HepG2 (cell line): ENCODE results near the gene DPCD. TPM values are rescaled to one million over a fixed set of nuclear protein-coding genes. Genes with fewer than 3 reads are reported as not detected.

ENCODE experiments used
- ATAC-seq: fragments of 200-7000 bp; cut with Tn5 transposase; 3 replicates; pipeline ENCODE4 v1.9.1; 2020; ENCODE audit warnings: mild to moderate bottlenecking, moderate library complexity
- BruUV-seq: library from RNA; stranded (reverse); fragments of 400-500 nt; replicated peaks from 2 replicates; lab custom pipeline; 2021; lab: Mats Ljungman, UMichigan
- CTCF ChIA-PET: fragments of 300-600 bp; formaldehyde crosslinking; extraction: SDS; loops from one replicate; lab custom pipeline; 2021; ENCODE audit warnings: low total read pairs, inconsistent platforms, low intra/inter-chr PET ratio; lab: Yijun Ruan, JAX
- POLR2A ChIA-PET: fragments of 350-600 bp; sonication (Branson Sonifier 250); formaldehyde crosslinking; loops from one replicate; lab custom pipeline; 2020; ENCODE audit warnings: antibody characterized with exemption, inconsistent platforms; lab: Yijun Ruan, JAX
- DNase-seq: peaks from one replicate; pipeline ENCODE4 v3.0.0-alpha.2; 2015; ENCODE audit warnings: low spot score
- FAIRE-seq: peaks from 3 replicates; lab custom pipeline; 2011; peaks lifted over from hg19 to GRCh38; lab: Jason Lieb, UNC
- H2AFZ ChIP-seq: one replicate; pipeline ENCODE4 v1.6.1; 2011; ENCODE audit warnings: low read length, inconsistent platforms
- H3K27ac ChIP-seq: fragments of 300-600 bp; 3 replicates; pipeline ENCODE4 v1.8.0; 2011; ENCODE audit warnings: mixed run types, mild to moderate bottlenecking, mixed read lengths, low read length, inconsistent platforms; ENCODE audit not compliant: insufficient read depth; ENCODE audit errors: extremely low read length
- H3K27me3 ChIP-seq, 2 experiments: fragments of 200-600 bp in 1 of 2; 2 replicates in 1 of 2; 3 replicates in 1 of 2; pipeline versions ENCODE4 v1.6.0 to v1.8.0; 2011; ENCODE audit warnings: low read length in 2 of 2, mild to moderate bottlenecking in 2 of 2, moderate library complexity in 2 of 2, inconsistent platforms in 1 of 2; ENCODE audit not compliant: insufficient read depth in 2 of 2, control insufficient read depth in 1 of 2
- H3K36me3 ChIP-seq, 2 experiments: fragments of 200-600 bp in 1 of 2; replicated peaks in 1 of 2; 2 replicates in 1 of 2; 3 replicates in 1 of 2; pipeline versions ENCODE4 v1.5.1 to v1.8.0; 2011; ENCODE audit warnings: low read length in 2 of 2, inconsistent platforms in 1 of 2; ENCODE audit not compliant: insufficient read depth in 2 of 2, control insufficient read depth in 1 of 2
- H3K4me1 ChIP-seq: 2 replicates; pipeline ENCODE4 v1.5.1; 2012; ENCODE audit warnings: low read length, inconsistent platforms; ENCODE audit not compliant: insufficient read depth
- H3K4me2 ChIP-seq: 2 replicates; pipeline ENCODE4 v1.6.0; 2011; ENCODE audit warnings: low read depth, low read length, inconsistent platforms
- H3K4me3 ChIP-seq, 3 experiments: fragments of 200-600 bp in 1 of 3; sonication (generic), shearing (Covaris generic) in 1 of 3; replicated peaks in 1 of 3; 2 replicates each; pipeline ENCODE4 v1.5.1; 2011 to 2016; ENCODE audit warnings: low read length in 3 of 3, inconsistent platforms in 2 of 3, low read depth in 2 of 3, mild to moderate bottlenecking in 2 of 3, control low read depth in 1 of 3, mixed read lengths in 1 of 3; ENCODE audit not compliant: insufficient read depth in 1 of 3
- H3K79me2 ChIP-seq: one replicate; pipeline ENCODE4 v1.6.1; 2011; ENCODE audit warnings: low read length, inconsistent platforms; ENCODE audit not compliant: insufficient read depth
- H3K9ac ChIP-seq: 2 replicates; pipeline ENCODE4 v1.6.0; 2011; ENCODE audit warnings: mild to moderate bottlenecking, low read depth, low read length, inconsistent platforms; ENCODE audit not compliant: insufficient read depth
- H3K9me3 ChIP-seq: 2 replicates; pipeline ENCODE4 v1.5.1; 2012; ENCODE audit warnings: mild to moderate bottlenecking, low read length
- H4K20me1 ChIP-seq: 2 replicates; pipeline ENCODE4 v1.6.0; 2011; ENCODE audit warnings: inconsistent platforms, mild to moderate bottlenecking, low read length, moderate library complexity; ENCODE audit not compliant: insufficient read depth
- FOXK2 ChIP-seq: fragments of 450-650 bp; IDR thresholded peaks from 2 replicates; pipeline ENCODE4 v1.6.1; 2016
- HNRNPL ChIP-seq: fragments of 200-400 bp; formaldehyde crosslinking; IDR thresholded peaks from 2 replicates; pipeline ENCODE4 v1.6.1; 2017; ENCODE audit warnings: mild to moderate bottlenecking, low read depth, low read length
- MTA1 ChIP-seq: sonication (generic); formaldehyde crosslinking; IDR thresholded peaks from 2 replicates; pipeline ENCODE4 v1.4.0; 2020; ENCODE audit warnings: missing genetic modification reagents, mild to moderate bottlenecking, borderline replicate concordance
- NFE2L1 ChIP-seq: sonication (generic); formaldehyde crosslinking; IDR thresholded peaks from 2 replicates; pipeline ENCODE4 v1.4.0; 2020; ENCODE audit warnings: missing genetic modification reagents, mild to moderate bottlenecking, borderline replicate concordance
- SIX4 ChIP-seq: sonication (generic); formaldehyde crosslinking; IDR thresholded peaks from 2 replicates; pipeline ENCODE4 v1.4.0; 2020; ENCODE audit warnings: missing genetic modification reagents
- ZNF432 ChIP-seq: sonication (generic); formaldehyde crosslinking; IDR thresholded peaks from 2 replicates; pipeline ENCODE4 v1.5.0; 2020; ENCODE audit warnings: missing genetic modification reagents, mild to moderate bottlenecking, borderline replicate concordance
- ZNF543 ChIP-seq: sonication (generic); formaldehyde crosslinking; IDR thresholded peaks from 2 replicates; pipeline ENCODE4 v1.4.0; 2020; ENCODE audit warnings: mild to moderate bottlenecking, missing genetic modification reagents
- ZNF678 ChIP-seq: sonication (generic); formaldehyde crosslinking; IDR thresholded peaks from 2 replicates; pipeline ENCODE4 v1.4.0; 2020; ENCODE audit warnings: mild to moderate bottlenecking, missing genetic modification reagents
- WGBS: methylation state at CpG from one replicate; pipeline ENCODE4 v1.1.6; 2017; ENCODE audit warnings: low lambda C conversion rate; 5-methylcytosine and 5-hydroxymethylcytosine counted together
- in situ Hi-C: cut with HindIII; loops from 2 replicates; pipeline ENCODE4 v1.10.0; 2017; ENCODE audit warnings: low pct_unique_long_range_greater_than_20kb; ENCODE audit not compliant: extremely low pct_ligation_motif_present
- intact Hi-C: fragments of 100-400 bp; cut with micrococcal nuclease; formaldehyde crosslinking; loops from one replicate; pipeline ENCODE4 v1.10.0; 2022; ENCODE audit not compliant: unreplicated experiment
- polyA plus RNA-seq, 8 experiments: library from polyadenylated mRNA; depleted of rRNA in 3 of 8; stranded (reverse) in 7 of 8; unstranded in 1 of 8; fragments of >200 nt; fragmentation: Illumina TruSeq in 4 of 8; extraction: Trizol in 4 of 8; gene quantifications; 2 replicates each; pipeline versions ENCODE4 v1.2.1 to v1.2.3, GENCODE V29; 2011 to 2016; ENCODE audit warnings: low read depth in 4 of 8, missing spikeins in 1 of 8, mixed read lengths in 1 of 8; ENCODE audit not compliant: insufficient read depth in 1 of 8
- total RNA-seq, 5 experiments: library from RNA; depleted of rRNA; stranded (reverse); fragments of >200 nt; fragmentation: Illumina TruSeq; extraction: Trizol; gene quantifications; 2 replicates each; pipeline ENCODE4 v1.2.3, GENCODE V29; 2016; ENCODE audit warnings: low read depth in 1 of 5
- TF ChIP-seq, protein P1 (sequence below), 2 experiments: fragments of 450-650 bp in 1 of 2; sonication (generic) in 1 of 2; formaldehyde crosslinking; IDR thresholded peaks; 2 replicates each; pipeline versions ENCODE4 v1.5.0 to v1.8.0; 2020 to 2022; ENCODE audit warnings: mild to moderate bottlenecking in 1 of 2, missing genetic modification reagents in 1 of 2
- TF ChIP-seq, protein P2 (sequence below): IDR thresholded peaks from 2 replicates; pipeline ENCODE4 v1.6.1; 2016; ENCODE audit warnings: mild to moderate bottlenecking, missing biosample characterization, missing genetic modification reagents
- TF ChIP-seq, protein P3 (sequence below), 2 experiments: sonication (generic) in 1 of 2; formaldehyde crosslinking in 1 of 2; IDR thresholded peaks; 2 replicates each; pipeline versions ENCODE4 v1.4.0 to v1.6.1; 2018 to 2020; ENCODE audit warnings: missing genetic modification reagents in 2 of 2, borderline replicate concordance in 1 of 2, low read depth in 1 of 2, mild to moderate bottlenecking in 1 of 2, missing biosample characterization in 1 of 2

DPCD gene
- total and polyA plus RNA-seq, 2 of the 13 experiments (the other 11 are each of a cell fraction or from before 2014, with no cell fraction given) = 25.2 to 27.0 TPM

DNA sequence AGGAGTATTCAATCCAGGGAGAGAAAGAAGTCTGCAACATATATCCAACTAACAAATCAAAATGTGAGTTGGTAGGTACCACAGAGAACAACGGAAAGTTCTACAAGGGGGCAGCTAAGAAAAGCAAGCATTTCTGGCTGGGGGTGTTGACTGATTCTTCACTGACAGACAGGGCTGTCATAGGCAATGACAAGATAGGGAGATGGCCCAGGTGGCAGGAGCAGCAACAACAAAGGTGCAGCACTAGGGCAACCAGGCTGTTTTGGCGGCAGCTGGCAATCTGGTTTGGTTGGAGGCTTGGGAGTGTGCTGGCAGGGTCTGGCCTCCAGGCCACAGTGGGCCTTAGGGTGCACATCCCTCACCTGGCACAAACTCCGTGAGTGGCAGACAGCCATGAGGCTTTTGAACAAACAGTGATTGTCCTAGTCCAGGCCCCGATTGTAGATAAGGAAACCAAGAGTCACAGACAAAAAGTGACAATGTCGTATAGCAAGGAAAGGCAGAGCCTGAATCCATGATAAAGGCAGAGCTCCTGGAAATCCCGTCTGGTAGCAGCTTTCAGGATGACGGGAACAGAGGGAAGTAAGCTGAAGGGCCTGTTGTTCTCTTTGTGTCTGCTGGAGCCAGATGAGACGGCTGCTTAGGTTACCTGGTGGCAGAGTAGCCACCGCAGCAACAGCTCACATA lies 28.4 kb downstream of the DPCD start:
- FAIRE-seq = no peak

More for the DNA sequence above, 28.4 kb downstream of the DPCD start:
- no peaks in the 10 kb centered on the region for H3K9me3 ChIP-seq
- H2AFZ ChIP-seq = no peak overlapping the region
- WGBS = 95% methylated on average over 8 of the region's 9 CpGs
- no peak overlapping the region for H3K27ac ChIP-seq
- H3K27me3 ChIP-seq = no peaks in the 10 kb centered on the region
- intact Hi-C loops (no loop called here), in situ Hi-C loops (no loop called here)
- ChIA-PET POLR2A (no interaction called here), CTCF (no interaction called here)
- H3K4me2 ChIP-seq = no peak overlapping the region
- H3K4me1 ChIP-seq = no peaks in the 10 kb centered on the region
- TF ChIP-seq ZNF678 (CRISPR knock-in tag) (no peak), FOXK2 (no peak), NFE2L1 (CRISPR knock-in tag) (no peak), ZNF543 (CRISPR knock-in tag) (no peak), MTA1 (CRISPR knock-in tag) (no peak), SIX4 (no peak), ZNF432 (CRISPR knock-in tag) (no peak), HNRNPL (no peak)
- TF ChIP-seq, protein P1, sequence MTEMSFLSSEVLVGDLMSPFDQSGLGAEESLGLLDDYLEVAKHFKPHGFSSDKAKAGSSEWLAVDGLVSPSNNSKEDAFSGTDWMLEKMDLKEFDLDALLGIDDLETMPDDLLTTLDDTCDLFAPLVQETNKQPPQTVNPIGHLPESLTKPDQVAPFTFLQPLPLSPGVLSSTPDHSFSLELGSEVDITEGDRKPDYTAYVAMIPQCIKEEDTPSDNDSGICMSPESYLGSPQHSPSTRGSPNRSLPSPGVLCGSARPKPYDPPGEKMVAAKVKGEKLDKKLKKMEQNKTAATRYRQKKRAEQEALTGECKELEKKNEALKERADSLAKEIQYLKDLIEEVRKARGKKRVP (CRISPR knock-in tag; IDR thresholded peaks at IDR 0.05) = no peak
- TF ChIP-seq, protein P2, sequence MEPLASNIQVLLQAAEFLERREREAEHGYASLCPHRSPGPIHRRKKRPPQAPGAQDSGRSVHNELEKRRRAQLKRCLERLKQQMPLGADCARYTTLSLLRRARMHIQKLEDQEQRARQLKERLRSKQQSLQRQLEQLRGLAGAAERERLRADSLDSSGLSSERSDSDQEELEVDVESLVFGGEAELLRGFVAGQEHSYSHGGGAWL = no peak
- TF ChIP-seq, protein P3, sequence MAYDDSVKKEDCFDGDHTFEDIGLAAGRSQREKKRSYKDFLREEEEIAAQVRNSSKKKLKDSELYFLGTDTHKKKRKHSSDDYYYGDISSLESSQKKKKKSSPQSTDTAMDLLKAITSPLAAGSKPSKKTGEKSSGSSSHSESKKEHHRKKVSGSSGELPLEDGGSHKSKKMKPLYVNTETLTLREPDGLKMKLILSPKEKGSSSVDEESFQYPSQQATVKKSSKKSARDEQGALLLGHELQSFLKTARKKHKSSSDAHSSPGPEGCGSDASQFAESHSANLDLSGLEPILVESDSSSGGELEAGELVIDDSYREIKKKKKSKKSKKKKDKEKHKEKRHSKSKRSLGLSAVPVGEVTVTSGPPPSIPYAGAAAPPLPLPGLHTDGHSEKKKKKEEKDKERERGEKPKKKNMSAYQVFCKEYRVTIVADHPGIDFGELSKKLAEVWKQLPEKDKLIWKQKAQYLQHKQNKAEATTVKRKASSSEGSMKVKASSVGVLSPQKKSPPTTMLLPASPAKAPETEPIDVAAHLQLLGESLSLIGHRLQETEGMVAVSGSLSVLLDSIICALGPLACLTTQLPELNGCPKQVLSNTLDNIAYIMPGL (CRISPR knock-in tag; IDR thresholded peaks at IDR 0.05; ENCODE audit: borderline replicate concordance in 1 of 2, low read depth in 1 of 2) = no peak
- H3K4me3 ChIP-seq = no peak overlapping the region
- peaks cover 7 to 19% of the 10 kb centered on the region in 2 experiments for H3K36me3 ChIP-seq
- H4K20me1 ChIP-seq = no peaks in the 10 kb centered on the region
- H3K79me2 ChIP-seq = no peaks in the 10 kb centered on the region
- ATAC-seq (no peak), DNase-seq (no peak)
- no peak overlapping the region for H3K9ac ChIP-seq
- BruUV-seq = no TSS peak
